ENCODE data around the gene ZSWIM1. TPM values are rescaled to one million over a fixed set of nuclear protein-coding genes. Genes with fewer than 3 reads are reported as not detected.

The ZSWIM1 gene
- total and polyA plus RNA-seq, 2 of the 13 experiments (the other 11 are each of a cell fraction or from before 2014, with no cell fraction given), result 9.5 to 11.7 TPM

- TF ChIP-seq ZNF251 (CRISPR knock-in tag; IDR thresholded peaks at IDR 0.05) (peak; percentile 93; the same call in 1 of the 2 replicates), TERF1 (CRISPR knock-in tag; IDR thresholded peaks at IDR 0.05) (no peak), DR1 (CRISPR knock-in tag; IDR thresholded peaks at IDR 0.05) (peak; percentile 38; the same call in 1 of the 2 replicates), BORCS8-MEF2B (CRISPR knock-in tag; IDR thresholded peaks at IDR 0.05) (no peak), ZNF616 (CRISPR knock-in tag; IDR thresholded peaks at IDR 0.05; ENCODE audit: low read depth) (no peak), ZFP1 (CRISPR knock-in tag; IDR thresholded peaks at IDR 0.05) (peak; percentile 18; the same call in 1 of the 2 replicates), DNMT1 (CRISPR knock-in tag; IDR thresholded peaks at IDR 0.05) (peak; percentile 10; the same call in 1 of the 2 replicates), ZKSCAN8 (CRISPR knock-in tag; IDR thresholded peaks at IDR 0.05; ENCODE audit: borderline replicate concordance) (no peak), RNF219 (CRISPR knock-in tag; IDR thresholded peaks at IDR 0.05) (no peak), GATA4 (IDR thresholded peaks at IDR 0.05; ENCODE audit: borderline replicate concordance, low read depth) (peak; percentile 65; the same call in 1 of the 2 replicates), RNF2 (conservative IDR thresholded peaks at IDR 0.05; ENCODE audit: low read depth) (no peak), SP2 (CRISPR knock-in tag; IDR thresholded peaks at IDR 0.05) (no peak), SATB2 (CRISPR knock-in tag; IDR thresholded peaks at IDR 0.05) (no peak), CEBPZ (IDR thresholded peaks at IDR 0.05; ENCODE audit: low read length) (no peak), ZNF274 (CRISPR knock-in tag; IDR thresholded peaks at IDR 0.05) (no peak), HOXA5 (CRISPR knock-in tag; IDR thresholded peaks at IDR 0.05) (no peak), CERS6 (CRISPR knock-in tag; IDR thresholded peaks at IDR 0.05) (no peak), ZNF777 (CRISPR knock-in tag; IDR thresholded peaks at IDR 0.05) (no peak), GMEB1 (CRISPR knock-in tag; IDR thresholded peaks at IDR 0.05; ENCODE audit: borderline replicate concordance) (no peak), ZNF101 (CRISPR knock-in tag; IDR thresholded peaks at IDR 0.05; ENCODE audit: borderline replicate concordance, low read depth) (no peak)
Observed at GRCh38 chr20:45833030-45833882, 47.8 kb upstream of the ZSWIM1 start, which contains the start of gene SNX21 (continued).
